ENCODE measurements around the gene HSFX4.

DNA sequence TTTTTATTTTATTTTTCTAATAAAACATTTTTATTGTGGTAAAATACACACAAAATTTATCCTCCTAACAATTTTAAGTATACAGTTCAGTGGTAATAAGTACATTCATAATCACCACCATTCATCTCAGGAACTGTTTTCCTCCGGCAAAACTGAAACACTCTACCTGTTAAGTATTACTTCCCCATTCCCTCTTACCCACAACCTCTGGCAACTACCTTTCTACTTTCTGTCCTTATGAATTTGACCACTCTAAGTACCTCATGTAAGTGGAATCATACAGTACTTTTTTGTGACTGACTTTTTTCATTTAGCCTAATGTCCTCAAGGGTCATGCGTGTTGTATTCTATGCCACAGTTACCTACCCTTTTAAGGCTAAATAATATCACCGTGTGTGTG, 21.1 kb upstream of the HSFX4 start:
- TF ChIP-seq ZNF274 (IDR thresholded peaks at IDR 0.05; ENCODE audit: low read depth, low read length) = no peak
- no peak for TF ChIP-seq YY1 (IDR thresholded peaks at IDR 0.05; ENCODE audit: insufficient read depth, insufficient read length)

Data from NT2/D1 (cell line).